GM19328 (cell line): ENCODE data around the gene CHEK1.
"Not testable (repeated sequence)": the region's sequence is repeated elsewhere in the genome, so short reads cannot be mapped to it uniquely, and the experiment has no call there.

Source experiments
- ATAC-seq: cut with Tn5 transposase; IDR thresholded peaks from one replicate; pipeline ENCODE4 v1.9.1; 2021; ENCODE audit warnings: mild to moderate bottlenecking, moderate library complexity; ENCODE audit not compliant: unreplicated experiment

Gene CHEK1

DNA sequence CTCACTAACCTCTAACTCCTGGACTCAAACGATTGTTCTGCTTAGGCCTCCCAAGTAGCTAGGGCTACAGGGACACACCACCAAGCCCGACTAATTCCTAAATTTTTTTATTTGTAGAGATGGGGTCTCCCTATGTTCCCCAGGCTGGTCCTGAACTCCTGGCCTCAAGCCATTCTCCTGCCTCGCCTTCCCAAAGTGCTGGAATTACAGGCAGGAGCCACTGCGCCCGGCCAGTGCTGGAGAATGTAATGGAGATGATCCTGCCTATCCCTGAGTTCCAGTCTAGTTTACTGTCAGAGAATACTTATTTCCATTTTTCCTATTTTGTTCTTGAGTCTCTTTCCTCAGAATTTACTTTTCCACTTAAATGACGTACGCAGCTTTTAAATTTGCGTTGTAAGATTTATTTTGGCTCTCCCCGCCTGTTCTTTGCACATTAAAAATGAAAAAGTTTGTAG, at the start of gene CHEK1:
Gene CHEK1 (plus strand): TSS at position 408 of the 458 bp plus-strand sequence. CDS start 1,606 bp downstream, outside the sequence.
- no peak for ATAC-seq

DNA sequence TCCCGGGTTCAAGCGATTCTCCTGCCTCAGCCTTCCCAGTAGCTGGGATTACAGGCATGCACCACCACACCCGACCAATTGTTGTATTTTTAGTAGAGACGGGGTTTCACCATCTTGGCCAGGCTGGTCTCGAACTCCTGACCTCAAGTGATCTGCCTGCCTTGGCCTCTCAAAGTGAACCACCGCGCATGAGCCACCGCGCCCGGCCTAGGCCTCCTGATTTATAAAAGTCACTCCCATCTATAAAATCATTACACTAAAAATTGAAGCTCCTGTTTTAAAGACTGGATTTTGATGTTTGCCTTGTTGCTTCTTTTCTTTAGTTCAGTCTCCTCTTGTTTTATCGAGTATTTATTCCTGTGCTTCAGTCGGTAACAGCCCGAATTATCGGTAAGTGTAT, 47.8 kb upstream of the CHEK1 start:
- ATAC-seq, result not testable (repeated sequence)

DNA sequence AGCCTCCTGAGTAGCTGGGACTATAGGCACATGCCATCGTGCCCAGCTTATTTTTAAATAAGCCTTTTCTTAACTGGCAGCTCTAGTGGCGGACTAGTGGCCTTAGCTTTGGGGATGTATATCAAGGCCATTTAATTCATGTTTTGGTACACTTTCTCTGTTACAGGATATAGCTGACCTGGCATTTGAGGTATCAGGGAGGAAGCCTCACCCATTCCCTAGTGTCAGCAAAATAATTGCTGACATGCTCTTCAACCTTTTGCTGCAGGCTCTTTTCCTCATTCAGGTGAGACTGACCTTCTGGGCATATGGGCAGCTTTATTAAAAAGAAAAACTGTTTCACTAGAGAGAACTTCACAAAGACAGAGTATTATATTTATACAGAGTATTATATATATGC, 46.2 kb upstream of the CHEK1 start:
- ATAC-seq, result no peak

DNA sequence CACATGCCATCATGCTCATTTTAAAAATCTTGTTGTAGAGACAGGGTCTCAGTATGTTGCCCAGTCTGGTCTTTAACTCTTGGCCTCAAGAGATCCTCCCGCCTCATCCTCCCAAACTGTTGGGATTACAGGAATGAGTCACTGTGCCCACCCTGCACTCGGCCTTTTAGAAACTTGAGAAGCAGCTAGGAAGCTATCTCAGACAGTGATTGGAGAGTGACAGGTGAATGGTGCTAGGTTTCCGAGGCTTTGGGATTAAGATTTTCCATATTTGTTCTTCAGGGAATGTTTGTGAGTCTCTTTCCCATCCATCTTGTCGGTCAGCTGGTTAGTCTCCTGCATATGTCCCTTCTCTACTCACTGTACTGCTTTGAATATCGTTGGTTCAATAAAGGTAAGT, 45.2 kb upstream of the CHEK1 start:
- no peak for ATAC-seq

DNA sequence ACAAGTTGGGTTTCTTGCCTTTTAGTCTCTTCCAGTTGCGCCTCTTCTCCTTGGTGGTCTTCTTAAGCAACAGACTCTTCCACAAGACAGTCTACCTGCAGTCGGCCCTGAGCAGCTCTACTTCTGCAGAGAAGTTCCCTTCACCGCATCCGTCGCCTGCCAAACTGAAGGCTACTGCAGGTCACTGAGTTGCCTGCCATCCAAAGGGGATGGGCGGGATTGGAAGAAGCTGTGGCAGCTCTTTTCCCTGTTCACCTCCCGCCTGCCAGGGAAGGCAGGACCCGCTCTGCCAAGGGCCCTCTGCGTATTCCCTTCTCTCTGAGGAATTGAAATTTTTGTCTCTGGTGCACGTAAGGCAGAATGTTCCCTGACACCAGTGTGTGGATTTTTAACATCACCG, 41.5 kb upstream of the CHEK1 start:
- no peak for ATAC-seq

DNA sequence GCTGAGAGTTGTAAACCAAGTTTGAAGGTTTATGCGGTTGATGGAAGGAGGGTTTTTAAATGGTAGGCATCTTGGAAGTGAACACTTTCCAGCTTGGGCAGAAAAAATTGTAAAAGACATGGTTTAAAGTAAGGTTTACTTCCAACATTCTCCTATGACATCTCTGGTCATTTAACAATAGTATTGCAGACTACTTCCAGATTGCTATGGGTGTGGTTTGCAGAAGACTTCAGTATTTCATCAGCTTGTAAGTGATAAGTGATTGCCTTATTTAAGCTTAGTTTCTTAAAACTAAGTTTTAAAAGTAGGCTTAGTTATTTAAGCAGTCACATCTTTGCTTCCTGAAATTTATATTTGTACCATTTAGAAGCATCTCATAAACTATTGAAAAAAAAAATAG, 39.5 kb upstream of the CHEK1 start:
- no peak for ATAC-seq

DNA sequence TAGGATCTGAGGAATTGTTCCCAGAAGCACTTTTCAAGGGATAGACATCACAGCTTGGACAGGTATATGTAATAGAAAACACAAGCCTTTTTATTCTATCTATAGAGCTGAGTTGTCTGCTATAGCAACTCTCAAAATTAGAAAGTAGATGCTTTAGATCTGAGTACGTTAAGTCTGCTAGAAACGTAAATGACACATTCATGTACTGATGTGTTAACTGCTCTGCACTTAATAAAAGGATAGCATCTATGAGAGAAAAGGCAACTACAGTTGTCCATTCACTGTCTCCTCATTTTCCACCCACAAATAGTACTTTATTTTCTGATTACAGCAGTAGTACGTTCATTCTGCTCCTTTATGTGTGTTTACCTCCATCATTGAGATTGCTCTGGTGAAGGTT, 38.3 kb upstream of the CHEK1 start:
- no peak for ATAC-seq

DNA sequence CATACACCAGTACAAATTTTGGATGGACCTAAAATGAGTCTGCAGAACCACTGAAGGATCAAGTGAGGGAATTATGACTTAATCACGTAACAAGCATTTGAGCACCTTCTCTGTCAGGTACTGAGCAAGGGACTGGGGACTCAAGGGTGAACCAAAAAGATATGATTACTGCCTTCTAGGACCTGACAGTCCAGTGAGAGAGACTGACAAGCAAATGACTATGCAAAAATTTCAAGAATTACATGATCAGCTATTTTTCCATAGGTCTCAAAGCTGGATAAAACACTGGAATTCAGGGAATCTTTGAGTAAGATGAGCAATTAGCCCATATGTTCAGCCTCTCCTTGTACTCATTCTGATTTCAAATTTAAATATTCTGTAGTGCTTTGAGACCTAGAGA, 37.5 kb upstream of the CHEK1 start:
- no peak for ATAC-seq

DNA sequence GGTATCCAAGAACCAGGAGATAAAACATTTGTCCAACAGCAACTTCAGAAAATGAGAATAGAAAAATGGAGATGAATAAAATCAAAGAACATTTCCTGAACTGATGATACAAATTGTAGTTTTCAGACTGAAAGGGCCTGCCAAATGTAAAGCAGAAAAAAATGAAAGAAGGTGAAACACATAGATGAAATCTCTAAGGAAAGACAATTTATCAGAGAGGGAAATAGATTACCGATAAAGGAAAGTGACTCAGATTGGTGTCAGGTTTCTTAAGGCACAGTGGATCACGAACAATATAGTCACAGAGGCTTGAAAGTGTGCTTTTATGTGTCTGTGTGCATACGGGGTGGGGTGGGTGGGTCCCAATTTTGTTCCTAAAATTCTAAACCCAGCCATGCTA, 36.5 kb upstream of the CHEK1 start:
- ATAC-seq, result no peak

DNA sequence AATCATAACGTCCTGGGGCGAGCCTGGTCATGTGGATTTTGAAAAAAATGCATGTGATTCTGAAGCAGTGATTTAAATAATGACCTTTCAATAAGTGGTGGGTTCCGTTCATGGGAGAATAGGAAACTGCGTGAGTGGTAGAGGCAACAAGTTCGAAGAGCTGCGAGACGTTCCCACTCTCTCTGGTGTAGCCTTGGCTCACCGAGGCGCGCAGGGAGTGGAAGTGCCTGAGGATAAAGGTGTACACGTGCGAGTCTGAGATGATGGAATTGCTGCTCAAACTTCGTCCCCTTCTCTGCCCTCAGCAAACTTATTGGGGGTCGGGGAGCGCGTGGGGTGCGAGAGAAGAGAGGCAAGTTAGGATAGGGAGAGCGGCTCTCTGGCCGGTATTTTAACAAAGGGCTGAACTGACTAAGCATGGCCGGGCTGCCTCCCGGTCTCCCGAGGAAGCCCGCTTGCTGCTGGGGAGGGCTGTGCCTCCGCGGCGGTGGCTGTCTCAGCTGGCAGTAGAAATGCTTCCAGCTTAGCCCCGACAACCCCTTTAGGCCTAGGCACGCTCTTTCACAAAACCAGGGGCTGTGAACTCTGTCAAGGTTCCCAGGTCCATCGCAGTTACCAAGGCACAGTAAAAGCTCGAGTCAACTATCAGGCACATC, 33.2 kb upstream of the CHEK1 start:
- ATAC-seq, result peak; percentile 14

DNA sequence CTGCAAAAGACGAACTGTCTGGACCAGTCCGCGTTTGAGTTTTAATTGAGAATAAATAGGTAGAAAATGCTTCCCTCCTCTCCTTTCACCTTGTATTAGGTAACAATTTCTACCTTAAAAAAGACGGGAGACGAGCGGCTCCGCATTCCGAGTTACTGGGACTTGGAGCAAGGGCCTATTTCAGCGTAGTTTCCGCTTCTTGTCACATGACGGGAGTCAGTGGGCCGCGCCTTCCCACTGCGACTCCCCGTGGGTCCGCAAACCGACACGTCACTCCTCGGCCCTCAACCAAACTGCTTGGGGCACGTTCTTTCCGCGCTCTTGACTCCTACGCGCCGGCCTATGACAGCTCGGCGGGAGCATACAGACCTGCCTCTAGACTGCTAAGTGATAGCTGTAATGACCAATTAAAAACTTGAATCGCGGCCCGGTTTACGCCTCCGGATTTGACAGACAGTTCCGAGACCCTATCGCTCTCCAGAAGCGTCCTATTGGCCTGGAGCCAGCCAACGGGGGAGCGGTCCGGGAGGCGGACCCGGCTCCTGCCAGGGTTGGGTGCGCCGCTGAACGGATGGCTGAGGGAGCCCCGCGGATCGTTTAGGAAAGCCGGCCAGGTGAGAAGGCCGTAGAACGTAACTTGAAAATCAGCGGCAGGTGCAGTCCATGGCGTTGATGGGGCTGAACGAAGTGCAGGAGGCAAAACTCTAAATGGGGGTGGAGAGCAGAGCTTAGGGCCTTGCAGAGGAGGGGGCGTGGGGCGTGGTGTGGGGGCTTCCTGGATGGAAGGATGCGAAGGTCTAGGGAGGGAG, 32.5 kb upstream of the CHEK1 start, which contains the start of gene STT3A:
Gene STT3A (plus strand): TSS at position 548 of the 809 bp plus-strand sequence. CDS start 3,064 bp downstream, outside the sequence.
- peak; percentile 97 for ATAC-seq

DNA sequence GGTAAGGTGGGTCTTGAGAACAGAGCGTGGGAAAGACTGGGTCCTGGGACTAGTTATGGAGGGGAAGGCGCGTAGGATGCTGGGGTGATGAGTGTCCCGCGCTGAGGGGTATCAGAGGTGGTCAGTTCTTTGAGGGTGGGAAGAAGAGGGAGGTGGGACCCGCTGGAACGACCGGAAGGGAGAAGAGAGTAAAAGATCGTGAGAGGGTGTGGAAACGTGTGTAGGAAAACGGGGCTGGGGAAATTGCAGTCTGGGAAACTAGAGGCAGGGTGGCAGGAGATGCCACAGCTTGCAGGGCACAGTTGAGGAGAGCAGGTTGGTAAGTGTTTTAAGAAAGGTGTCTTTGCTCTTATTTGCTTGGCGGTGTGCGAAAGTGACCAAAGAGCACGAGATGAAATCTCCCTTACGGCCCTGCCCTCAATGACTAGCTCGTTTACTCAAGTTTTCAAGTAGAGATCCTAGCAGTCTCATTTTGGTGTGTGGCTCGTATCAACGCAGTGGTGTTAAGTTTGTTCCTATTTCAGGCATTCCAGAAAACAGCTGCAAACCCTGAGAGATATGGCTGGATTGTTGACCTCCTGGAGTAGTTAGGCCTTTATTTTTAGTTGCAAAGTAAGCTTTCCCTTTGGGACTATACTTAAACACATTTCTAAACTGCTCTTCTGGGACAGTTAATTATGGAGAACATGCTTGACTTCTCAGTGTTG, 31.7 kb upstream of the CHEK1 start:
- no peak for ATAC-seq

DNA sequence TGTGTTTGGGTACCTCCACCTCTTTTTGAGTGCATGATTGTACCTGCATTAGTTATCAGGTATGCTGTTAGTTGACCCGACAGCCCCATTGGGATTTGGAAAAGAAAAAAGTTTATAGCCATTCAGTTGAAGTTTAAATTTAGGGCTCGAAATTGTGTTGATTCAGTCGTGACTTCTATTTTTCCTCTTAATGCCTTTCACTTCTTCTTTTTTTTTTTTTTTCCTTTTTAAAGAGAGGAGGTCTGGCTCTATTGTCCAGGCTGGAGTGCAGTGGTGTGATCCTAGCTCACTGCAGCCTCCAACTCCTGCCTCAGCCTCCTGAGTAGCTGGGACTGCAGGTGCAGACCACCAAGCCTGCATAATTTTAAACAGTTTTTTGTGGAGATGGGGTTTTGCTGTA, 30.0 kb upstream of the CHEK1 start:
- no peak for ATAC-seq

DNA sequence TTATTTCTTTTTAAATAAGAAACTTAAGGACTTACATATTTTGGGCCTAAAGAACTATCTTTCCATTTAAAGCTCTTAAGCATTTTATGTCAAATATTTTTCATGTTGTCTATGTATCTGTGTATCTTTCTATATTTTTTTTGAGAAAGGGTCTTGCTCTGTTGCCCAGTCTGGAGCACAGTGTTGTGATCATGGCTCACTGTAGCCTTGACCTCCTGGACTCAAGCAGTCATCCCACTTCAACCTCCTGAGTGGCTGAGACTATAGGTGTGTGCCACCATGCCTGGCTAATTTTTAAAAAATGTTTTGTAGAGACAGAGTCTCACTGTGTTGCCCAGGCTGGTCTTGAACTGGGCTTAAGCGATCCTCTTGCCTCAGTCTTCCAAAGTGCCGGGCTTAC, 24.3 kb upstream of the CHEK1 start:
- no peak for ATAC-seq

DNA sequence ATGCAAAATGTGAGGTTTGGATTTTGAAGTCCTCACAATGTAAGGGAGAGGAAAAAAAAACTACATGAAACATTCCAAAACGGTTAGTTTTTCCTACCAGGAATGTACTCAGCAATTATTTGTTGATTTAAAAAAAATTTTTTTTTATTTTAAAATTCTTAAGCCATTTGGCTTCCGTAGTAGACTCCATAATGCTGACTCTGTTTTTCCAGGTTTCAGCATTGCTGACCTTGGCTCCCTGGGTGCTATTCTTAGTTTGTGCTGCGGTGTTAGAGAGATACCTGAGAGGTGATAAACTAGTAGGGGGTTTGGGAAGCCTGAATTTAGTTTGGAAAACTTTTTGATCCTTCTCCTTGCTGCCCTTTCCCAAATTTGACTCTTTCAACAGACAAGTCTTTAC, 21.8 kb upstream of the CHEK1 start:
- ATAC-seq, result no peak

DNA sequence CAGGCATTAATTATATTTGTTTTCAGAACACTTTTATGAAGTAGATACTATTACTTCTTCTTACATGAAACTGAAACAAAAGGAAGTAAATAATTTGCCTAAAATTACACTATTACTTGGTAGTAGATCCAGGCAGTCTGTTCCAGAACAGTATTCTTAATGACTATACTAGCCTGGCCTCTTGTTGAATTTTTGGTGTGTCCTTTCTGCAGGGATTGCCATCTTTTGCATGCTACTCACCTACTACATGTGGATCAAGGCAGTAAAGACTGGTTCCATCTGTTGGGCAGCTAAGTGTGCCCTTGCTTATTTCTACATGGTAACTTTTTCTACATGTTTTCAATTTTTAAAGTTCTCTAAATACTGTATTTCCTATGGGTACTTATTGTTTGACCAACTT, 19.5 kb upstream of the CHEK1 start:
- no peak for ATAC-seq

DNA sequence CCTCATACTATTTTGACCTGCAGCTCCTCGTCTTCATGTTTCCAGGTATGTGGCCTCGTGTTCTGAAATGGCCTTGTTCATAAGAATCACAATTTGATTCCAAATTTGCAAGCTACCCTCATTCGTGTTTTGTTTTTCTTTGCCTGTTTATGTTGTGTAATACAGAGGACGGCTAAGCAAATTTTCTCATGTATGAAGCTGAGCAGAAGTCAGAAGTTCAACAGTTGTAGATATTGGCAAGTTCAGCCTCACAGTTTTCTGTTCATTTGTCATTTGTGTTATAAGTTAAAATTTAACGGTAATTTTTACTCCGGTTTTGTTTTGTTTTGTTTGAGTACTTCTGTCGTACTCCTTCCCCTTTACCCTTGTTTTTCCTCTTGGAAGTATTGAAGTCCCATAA, 15.4 kb upstream of the CHEK1 start:
- ATAC-seq, result no peak

DNA sequence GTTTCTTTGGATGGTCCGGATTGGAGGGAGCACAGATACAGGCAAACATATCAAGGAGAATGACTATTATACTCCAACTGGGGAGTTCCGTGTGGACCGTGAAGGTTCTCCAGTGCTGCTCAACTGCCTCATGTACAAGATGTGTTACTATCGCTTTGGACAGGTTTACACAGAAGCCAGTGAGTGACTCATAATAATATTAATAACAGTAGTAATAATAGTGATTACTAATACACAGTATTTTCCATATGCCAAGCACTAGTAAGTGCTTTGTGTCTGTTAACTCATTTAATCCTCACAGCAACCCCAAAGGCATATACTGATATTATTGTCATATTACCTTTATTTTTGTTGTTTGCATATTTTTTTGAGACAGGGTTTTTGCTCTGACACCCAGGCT, 6.6 kb upstream of the CHEK1 start:
- ATAC-seq, result no peak

DNA sequence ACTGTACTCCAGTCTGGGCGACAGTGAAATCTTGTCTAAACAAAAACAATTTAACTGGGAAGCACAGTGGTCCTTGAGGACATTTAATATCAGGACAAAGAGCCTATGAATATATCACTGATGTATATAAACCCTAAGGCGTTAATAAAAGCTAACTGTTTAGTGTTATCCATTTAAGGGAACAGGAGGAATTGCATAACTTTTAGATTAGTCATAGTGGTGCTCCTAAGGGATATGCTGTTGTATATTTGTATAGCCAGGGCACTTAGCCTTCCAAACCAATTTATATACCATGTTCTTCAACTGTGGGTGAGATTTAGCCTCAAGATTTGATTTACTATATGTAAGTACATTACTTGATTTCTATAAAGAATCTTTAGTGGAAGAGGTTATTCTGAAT, 3.0 kb upstream of the CHEK1 start:
- ATAC-seq, result no peak

DNA sequence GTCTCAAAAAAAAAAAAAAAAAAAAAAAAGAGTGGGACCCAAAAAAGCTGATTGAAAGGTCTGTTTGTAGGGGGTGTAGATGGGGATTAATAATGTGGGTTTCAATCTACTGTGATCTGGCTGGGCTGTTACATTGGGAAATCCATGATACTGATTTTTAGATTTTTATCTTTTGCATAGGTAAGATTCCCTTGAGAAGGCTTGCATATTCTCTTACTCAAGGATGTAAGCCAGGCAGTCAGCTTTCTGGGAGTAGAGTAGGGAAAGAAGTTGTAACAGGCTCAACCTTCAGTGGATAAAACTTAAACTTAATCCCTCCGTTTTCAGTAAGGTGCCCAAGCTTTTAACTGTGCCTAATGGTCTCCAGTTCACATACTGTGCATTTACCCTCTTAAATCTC, 1.9 kb upstream of the CHEK1 start:
- ATAC-seq, result no peak

DNA sequence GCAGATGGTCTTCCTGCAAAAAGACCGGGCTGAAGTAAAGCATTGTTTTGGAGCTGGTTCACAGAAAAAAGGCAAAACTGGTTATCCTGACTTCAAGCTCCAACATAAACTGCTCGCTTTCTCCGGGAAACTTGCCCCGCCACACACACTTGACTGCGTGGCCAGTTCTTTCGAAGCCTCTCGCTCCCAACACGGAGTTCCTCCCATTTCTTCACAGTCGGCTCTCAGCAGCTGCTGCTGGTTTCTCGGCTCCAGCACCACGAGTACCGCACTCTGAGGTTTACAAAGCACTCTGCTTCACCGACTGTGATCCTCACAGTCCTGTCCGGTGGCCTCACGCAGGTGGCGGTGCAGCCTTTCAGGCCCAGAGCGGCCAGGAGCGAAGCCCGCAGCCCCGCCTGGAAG, 264 bp downstream of the CHEK1 start:
- no peak for ATAC-seq
